NCI-H146 (cell line): ENCODE results near the gene DOHH.

Experiments
- DNase-seq: peaks from one replicate; lab custom pipeline; 2025; lab: John Stamatoyannopoulos, UW

Gene DOHH

GRCh38 chr19:3503036-3503572 is 2.6 kb upstream of the DOHH start:
- no peak for DNase-seq

GRCh38 chr19:3501780-3502179 is 1.3 kb upstream of the DOHH start:
- DNase-seq: no peak

- peak; percentile 25 for DNase-seq
These were observed 591 bp downstream of the DOHH start for GRCh38 chr19:3499738-3500428.

- no peak for DNase-seq
These were observed 2.5 kb downstream of the DOHH start for GRCh38 chr19:3497757-3498520.

- no peak for DNase-seq
These were observed 3.8 kb downstream of the DOHH start for GRCh38 chr19:3496392-3497273.

- no peak for DNase-seq
These were observed 5.9 kb downstream of the DOHH start for GRCh38 chr19:3494559-3494958.

- DNase-seq: no peak
These were observed 6.4 kb downstream of the DOHH start for GRCh38 chr19:3494051-3494450.

- DNase-seq: no peak
These were observed 6.8 kb downstream of the DOHH start for GRCh38 chr19:3493651-3494050.

GRCh38 chr19:3492919-3493318 is 7.6 kb downstream of the DOHH start:
- DNase-seq: no peak

- DNase-seq: no peak
These were observed 8.2 kb downstream of the DOHH start for GRCh38 chr19:3492131-3492839.

- DNase-seq: no peak
These were observed 8.9 kb downstream of the DOHH start for GRCh38 chr19:3491396-3492119.

GRCh38 chr19:3483226-3483628 is 17.2 kb downstream of the DOHH start, which contains the start of gene SMIM44:
Gene SMIM44 (minus strand): TSS chr19:3483441. CDS start chr19:3483403, 38 bp downstream.
- DNase-seq: peak; percentile 67

- peak; percentile 22 for DNase-seq
These were observed 17.8 kb downstream of the DOHH start for GRCh38 chr19:3482507-3483225.

GRCh38 chr19:3481241-3482090 is 19.0 kb downstream of the DOHH start:
- DNase-seq: no peak

GRCh38 chr19:3480383-3481091 is 19.9 kb downstream of the DOHH start, which contains the start of gene SMIM24:
Gene SMIM24 (minus strand): TSS chr19:3480525. CDS start chr19:3480463, 62 bp downstream.
- peak; percentile 54 for DNase-seq

- DNase-seq: peak; percentile 48
These were observed 20.6 kb downstream of the DOHH start for GRCh38 chr19:3479834-3480215.

- DNase-seq: peak; percentile 55
These were observed 21.2 kb downstream of the DOHH start for GRCh38 chr19:3479177-3479833.
